ENCODE data around the gene MICALL1.
A peak's percentile ranks its signal among the peaks of the same experiment; 100 is the strongest.

The MICALL1 gene

DNA sequence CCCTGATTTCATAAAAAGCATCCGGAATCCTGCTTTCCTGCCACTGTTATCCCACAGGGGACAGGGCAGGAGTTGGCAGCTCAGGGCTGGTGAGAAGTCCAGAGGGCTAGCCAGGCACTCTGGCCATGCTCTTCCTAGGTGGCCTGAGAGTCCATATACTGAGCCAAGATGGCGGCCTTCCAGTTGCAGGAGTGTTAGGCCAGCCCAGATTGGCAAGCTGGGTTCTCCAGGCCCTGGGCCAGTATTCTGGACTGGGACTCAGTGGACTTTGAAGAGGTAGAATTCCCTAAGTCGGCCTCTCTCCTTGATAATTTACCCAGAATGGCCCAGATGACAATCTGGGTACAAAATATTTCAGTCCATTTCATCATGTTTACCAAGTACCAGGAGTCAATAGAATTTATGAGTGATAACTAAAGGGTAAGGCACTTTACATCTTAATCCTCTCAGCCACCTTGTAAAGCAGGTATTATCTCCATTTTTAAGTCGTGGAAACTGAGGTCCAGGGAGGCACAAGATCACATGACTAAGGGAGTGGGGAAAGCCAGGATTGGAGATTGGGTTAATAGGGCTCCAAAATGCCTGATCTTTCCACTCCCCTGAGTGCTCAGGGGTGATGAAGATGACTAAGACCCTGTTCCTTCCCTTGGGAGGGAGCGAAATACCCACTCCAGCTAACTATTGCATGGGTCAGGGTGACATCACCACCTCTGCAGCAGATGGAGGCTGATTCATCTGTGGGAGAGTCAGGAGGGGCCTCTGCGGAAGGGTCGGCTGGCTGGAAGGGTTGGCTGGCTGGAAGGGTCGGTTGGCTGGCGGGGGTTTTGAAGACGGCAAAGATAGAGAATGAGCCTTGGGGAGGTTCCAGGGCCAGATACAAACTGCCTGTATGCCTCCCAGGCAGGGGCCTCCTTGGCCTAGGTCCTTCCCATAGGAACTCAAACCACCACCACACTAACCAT is 1.2 kb upstream of the MICALL1 start:
- peak; percentile 6 for DNase-seq (ENCODE audit: low spot score)

DNA sequence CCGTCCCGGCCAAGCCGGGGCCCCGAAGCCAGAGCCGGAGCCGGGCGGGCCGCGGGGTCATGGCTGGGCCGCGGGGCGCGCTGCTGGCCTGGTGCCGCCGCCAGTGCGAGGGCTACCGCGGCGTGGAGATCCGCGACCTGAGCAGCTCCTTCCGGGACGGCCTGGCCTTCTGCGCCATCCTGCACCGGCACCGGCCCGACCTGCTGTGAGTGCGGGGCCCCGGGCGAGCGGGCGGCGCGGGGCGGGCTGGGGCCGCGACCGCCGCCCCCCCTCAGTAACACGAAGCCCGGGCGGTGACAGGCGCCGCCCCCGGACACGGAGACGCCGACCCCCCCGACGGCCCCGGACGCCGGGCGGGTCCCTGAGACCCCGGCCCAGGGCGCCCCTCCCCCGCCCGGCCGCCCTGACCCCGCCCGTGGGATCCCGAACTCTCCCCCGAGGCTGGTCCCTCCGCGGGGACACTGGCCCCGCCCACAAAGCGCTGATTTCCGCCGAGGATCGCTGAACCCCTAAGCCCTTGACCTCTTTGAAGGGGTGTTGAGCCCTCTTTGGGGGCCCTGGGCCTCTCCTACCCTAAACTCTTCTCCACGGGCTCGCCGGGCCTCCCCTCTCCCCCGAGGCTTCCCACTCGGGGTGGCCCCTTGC is 389 bp downstream of the MICALL1 start:
- DNase-seq (ENCODE audit: low spot score) = peak; percentile 26

DNA sequence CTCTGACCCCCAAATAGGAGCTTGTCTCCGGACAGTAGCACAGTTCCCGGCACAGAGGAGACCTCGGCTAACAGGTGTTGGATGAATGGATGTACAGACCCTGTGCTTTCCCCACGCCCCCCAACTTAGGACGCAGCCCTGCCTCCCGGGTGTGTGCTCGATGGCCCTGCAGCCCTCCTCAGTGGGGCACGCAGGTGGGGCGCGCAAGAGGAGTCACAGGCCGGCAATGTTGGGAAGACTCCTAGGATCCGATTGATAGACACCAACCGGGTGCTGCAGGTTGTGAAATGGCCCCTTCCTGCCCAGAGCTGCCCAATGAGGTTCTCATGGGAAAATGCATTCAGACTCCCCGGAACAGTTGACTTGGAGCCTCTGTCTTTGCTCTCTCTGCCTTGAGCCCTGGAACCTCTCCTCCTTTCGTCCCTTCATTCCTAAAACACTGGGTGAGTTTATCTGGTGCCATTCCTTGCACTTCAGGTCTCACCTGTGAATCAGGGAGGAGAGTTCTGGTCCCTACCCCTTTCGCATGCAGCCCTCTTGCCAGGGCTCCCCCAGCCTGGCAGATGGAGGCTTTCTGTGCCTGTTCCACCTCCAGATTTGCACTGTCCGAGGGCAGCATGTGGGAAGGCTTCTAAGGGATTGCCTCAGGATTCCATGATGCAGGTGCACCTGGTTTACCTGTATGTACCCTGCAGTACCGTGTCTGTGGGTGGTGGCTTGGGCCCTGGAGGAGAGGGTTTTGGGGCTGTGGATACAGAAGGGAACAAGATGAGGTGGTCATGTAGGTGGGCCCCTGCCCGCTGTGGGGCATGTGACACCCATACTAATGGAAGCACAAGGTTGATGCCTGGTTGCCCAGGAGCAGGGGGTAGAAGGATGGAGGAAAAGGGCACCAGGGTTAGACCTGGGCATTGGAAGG is 1.2 kb downstream of the MICALL1 start:
- no peak for DNase-seq (ENCODE audit: low spot score)

DNA sequence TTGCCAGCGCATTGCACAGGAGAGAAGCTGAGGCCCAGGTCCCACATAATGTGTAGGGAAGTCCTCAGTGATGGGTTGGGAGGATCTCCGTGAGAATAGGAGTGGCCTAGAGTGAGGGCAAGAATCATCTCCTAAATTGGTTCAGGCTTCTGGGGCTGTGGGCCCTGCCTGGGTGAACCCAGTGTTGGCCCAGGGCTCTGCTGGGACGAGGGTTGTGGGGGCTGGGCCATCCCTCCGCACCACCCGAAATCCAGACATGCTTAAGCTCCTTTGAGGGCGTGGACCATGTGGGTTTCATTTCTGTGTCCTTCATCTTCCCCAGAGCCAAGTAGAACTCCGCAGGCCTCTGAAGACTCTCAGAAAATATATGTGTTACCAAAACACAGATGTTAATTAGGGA is 3.7 kb downstream of the MICALL1 start:
- DNase-seq (ENCODE audit: low spot score) = no peak

- no peak for DNase-seq (ENCODE audit: low spot score)
Observed at GRCh38 chr22:37910890-37911672, 5.0 kb downstream of the MICALL1 start.

- DNase-seq (ENCODE audit: low spot score) = no peak
Observed at GRCh38 chr22:37911697-37912096, 5.6 kb downstream of the MICALL1 start.

DNA sequence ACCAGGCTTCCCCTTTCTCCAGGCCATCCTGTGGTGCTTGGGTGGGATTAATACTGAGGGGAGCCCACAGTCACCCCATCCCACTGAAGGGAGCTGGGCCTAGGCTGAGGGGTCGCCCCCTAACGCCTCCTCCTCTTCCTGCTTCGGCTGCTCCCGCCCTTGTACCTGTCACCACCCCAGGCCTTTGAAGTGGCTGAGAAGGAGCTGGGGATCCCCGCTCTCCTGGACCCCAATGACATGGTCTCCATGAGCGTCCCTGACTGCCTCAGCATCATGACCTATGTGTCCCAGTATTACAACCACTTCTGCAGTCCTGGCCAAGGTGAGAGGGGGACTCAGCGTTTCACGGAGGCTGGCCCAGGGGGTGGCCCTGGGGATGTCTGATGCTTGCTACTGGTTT is 6.1 kb downstream of the MICALL1 start:
- DNase-seq (ENCODE audit: low spot score) = no peak

GRCh38 chr22:37913233-37913721 is 7.2 kb downstream of the MICALL1 start:
- no peak for DNase-seq (ENCODE audit: low spot score)

DNA sequence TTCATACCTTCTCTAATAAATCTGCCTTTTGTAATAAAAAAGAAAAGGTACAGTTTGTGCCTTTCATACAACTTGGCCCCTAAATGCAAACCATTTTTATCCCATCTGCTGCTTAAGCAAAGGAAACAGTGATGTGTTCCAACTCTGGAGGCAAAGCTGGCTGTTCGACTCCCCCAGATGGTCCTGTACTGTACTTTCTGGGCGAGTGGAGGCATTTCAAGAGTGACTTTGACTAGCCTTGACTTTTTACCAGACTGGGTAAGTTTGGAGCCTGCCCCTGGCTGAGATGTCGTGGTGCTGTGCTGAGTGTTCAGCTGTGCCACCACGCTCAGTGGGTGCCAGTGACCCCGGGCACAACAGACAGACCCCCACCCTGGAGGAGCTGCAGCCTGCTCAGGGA is 10.2 kb downstream of the MICALL1 start:
- no peak for DNase-seq (ENCODE audit: low spot score)

GRCh38 chr22:37917874-37918548 is 11.9 kb downstream of the MICALL1 start:
- DNase-seq (ENCODE audit: low spot score) = no peak

GRCh38 chr22:37918580-37919270 is 12.6 kb downstream of the MICALL1 start:
- no peak for DNase-seq (ENCODE audit: low spot score)

- DNase-seq (ENCODE audit: low spot score) = no peak
Observed at GRCh38 chr22:37920126-37920525, 14.0 kb downstream of the MICALL1 start.

DNA sequence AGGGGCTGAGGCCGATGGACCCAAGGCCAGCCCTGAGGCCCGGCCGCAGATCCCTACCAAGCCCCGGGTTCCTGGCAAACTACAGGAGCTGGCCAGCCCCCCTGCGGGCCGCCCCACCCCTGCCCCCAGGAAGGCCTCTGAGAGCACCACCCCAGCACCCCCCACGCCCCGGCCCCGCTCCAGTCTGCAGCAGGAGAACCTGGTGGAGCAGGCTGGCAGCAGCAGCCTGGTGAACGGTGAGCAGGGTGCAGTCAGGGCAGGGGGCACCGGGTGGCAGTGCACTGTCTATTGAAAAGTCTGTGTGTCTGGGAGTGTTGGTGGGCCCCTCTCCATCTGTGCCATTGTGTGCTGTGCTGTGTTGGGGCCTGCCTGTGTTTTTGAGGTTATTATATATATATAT is 16.1 kb downstream of the MICALL1 start:
- DNase-seq (ENCODE audit: low spot score) = no peak

DNA sequence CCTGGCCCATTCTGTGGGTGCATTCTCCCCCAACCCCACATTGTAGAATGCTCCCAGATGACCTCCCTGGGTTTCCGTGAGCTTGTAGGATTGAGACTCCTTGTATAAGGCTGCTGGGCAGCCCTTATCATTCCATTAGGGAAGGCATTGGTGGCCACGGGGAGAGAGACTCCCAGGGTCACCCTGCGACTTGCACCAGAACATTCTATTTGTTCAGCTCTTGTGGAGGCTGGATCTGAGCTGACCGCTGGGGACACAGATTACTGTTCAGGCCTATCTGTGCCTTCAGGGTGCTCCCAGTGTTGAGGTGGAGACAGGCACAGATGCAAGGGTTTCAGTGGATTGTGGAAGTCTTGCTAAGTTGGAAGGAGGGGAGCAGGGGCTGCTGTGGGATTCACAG is 17.8 kb downstream of the MICALL1 start:
- no peak for DNase-seq (ENCODE audit: low spot score)

DNA sequence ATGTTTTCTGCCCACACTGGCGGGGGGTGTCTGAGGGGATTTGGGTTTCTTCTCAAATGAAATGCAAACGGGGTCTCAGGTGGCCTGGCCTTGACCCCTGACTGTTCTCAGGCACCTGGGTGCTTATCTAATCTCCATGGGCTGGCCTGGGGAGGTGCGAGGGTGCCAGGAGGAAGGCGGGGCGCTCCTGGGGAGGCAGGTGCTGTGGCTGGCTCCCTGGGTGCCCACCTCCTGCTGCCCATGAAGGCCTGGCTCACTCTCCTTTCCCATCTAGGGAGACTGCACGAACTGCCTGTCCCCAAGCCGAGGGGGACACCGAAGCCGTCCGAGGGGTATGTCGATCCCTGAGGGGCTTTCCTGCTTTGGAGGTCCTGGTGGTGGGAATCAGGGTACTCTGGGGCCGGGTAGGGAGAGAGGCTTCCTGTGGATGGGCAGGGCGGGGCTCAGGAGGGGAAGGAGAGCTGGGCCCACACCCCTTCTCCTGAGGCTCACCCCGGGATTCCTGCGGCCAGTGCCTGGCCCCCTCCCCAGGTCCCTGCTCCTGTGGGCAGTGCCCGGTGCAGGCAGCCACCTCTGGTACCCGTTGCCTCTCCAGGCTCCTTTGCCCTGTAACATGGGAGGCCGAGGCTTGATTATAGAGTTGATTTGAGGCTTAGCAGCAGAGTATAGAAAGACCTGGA is 18.4 kb downstream of the MICALL1 start:
- no peak for DNase-seq (ENCODE audit: low spot score)

DNA sequence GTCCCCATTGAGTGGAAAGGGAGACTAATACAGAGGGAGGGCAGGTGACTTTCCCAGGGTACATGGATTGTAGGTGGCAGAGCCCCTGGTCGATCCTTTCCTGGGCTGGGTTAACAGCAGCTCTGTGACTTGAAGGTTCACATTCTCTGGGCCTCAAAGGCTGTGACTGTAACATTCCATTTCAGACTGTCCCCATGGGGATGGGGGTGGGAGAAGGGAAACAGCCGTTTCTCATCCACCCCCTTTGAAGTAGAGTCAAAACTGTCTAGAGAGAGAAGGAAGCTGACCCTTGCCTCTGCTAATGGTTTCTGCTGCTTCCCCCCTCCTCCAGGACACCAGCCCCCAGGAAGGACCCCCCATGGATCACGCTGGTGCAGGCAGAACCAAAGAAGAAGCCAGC is 19.2 kb downstream of the MICALL1 start:
- no peak for DNase-seq (ENCODE audit: low spot score)

DNA sequence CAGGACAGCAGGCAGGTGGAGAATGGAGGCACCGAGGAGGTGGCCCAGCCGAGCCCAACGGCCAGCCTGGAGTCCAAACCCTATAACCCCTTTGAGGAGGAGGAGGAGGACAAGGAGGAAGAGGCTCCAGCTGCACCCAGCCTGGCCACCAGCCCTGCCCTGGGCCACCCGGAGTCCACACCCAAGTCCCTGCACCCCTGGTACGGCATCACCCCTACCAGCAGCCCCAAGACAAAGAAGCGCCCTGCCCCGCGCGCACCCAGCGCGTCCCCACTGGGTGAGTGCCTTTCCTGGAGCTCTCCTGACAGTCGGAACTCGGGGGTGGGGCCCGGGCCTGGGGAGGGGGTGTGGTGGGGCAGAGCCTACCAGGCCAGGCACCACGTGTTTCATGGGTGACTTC is 19.7 kb downstream of the MICALL1 start:
- DNase-seq (ENCODE audit: low spot score) = no peak

- no peak for DNase-seq (ENCODE audit: low spot score)
Observed at GRCh38 chr22:37926358-37926757, 20.3 kb downstream of the MICALL1 start.

GRCh38 chr22:37926771-37927636 is 20.9 kb downstream of the MICALL1 start:
- no peak for DNase-seq (ENCODE audit: low spot score)
